ENCODE measurements around the gene NT5C3B.
"Not testable (repeated sequence)": the region's sequence is repeated elsewhere in the genome, so short reads cannot be mapped to it uniquely, and the experiment has no call there.

NT5C3B gene

DNA sequence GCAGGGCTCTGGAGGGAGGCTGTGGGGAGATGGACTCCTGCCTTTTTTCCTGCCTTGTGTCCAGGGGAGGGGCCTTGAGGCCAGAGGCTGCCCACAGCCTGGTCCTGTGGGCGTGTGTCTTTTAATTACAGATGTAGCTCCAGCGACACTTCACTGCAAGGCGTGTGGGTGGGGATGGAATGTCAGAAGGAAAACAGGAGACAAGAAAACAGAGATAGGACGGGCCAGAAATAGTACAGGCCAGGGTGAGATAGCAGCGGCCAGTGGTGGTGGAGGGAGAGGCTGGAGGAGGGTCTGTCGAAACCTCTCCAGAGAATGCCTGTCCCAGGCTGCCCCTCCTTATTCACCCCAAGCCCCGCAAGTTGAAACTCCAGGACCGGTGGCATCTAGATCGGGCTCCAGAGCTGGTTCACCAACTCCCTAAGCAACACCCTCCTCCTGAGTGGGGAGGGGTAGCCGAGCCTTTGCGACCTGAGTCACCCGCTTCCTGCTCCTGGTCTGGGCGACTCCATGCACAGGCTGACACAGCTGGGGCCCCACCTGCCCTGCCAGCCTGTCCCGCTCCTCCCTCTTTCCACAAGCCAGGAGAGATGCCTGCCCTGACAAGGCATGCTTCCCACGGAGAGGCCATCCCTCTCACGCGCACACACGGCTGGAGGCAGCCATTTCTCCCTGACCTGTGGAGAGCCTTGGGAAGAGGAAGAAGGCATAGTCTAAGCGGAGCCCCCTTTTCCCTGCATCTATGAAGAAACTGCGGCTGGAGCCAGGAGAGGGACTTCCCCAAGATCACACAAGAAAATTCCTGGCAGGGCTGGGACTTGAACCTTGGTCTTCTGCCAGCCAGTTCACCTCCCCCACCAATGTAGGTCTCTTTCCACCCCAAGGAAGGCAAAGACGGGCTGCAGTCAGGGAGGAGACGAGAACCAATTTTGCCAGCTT lies 42.9 kb downstream of the NT5C3B start:
- in situ Hi-C loops (cut with MboI; ENCODE audit: low pct_unique_long_range_greater_than_20kb, low sequenced_read_pairs), result no loop called here
- peak; percentile 37 for DNase-seq

DNA sequence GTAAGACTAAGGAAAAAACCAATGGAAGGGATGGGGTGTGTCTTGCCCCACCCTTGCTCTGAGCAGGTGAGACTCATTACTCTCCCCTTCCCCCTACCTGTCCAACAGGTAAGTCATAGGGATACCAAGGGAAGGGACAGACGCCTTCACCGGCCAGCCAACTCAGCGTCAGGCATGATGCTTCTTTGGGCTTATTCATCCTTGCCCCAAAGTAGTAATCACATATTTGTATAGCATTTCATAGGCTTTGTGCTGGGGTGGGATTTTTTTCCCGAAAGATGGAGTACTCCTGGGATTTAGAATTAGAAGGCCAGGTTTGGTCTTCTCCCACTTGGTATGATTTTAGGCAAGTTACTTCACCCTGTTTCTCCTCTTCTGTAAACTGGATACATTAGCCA lies 49.0 kb downstream of the NT5C3B start:
- no peak for DNase-seq
- in situ Hi-C loops (cut with MboI; ENCODE audit: low pct_unique_long_range_greater_than_20kb, low sequenced_read_pairs), result no loop called here

DNA sequence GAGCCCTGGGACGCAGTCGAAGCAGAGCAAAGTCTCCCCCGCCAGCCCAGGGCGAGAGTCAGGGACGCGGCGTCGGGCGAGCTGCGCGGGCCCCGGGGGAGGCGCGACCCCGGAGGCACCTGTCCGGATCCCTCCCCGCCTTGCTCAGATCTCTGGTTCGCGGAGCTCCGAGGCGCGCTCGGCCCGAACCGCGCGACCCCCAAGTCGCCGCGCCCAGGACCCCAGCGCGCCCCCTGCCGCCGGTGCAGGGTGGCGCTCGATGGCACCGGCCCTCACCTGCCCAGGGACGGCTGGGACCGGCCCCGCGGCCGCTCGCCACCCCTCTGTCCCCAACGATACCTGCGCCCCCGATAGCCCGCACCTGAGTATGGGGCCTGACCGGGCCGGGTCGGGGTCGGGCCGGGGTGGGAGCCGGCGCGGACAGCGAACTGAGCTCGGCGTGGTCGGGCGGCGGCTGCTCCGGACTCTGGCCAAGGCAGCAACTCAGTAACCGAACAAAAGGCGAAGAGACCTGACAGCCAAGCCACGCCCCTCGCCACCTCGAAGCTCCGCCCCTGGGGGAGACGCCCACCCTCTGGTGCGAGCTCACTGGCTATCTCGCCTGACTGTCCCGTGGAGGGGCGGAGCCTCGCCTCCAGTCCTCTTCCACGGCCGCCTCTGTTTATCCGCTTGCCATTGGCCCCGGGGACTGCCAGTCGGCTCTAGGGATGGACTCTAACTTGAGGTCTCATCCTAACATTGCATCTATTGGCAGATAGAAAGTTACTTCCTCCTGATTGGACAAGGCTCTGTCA lies 49.6 kb downstream of the NT5C3B start, which contains the start of gene JUP:
TSS of gene JUP (minus strand) at position 485 of the 794 bp plus-strand sequence. CDS start 14,857 bp downstream, outside the sequence.
- in situ Hi-C loops (cut with MboI; ENCODE audit: low pct_unique_long_range_greater_than_20kb, low sequenced_read_pairs), result no loop called here
- DNase-seq, result peak; percentile 99

DNA sequence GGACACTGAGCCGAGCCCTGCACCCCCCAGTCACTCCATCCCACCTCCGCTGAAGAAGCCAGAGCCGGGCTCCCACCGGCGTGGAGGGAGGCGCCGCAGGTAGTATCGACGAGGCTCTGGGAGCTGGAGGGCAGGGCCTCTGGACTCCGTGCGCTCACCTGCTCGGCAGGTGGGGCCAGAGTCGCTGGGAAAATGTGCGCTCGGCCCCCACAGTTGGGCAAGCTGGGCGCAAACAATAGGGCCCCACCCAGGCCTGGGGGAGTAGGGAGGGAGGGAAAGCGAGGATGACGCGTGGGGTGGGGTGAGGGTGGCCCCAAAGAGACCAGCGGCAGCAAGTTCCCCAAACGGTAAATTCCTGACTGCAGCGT lies 50.2 kb downstream of the NT5C3B start:
- in situ Hi-C loops (cut with MboI; ENCODE audit: low pct_unique_long_range_greater_than_20kb, low sequenced_read_pairs), result no loop called here
- peak; percentile 27 for DNase-seq

DNA sequence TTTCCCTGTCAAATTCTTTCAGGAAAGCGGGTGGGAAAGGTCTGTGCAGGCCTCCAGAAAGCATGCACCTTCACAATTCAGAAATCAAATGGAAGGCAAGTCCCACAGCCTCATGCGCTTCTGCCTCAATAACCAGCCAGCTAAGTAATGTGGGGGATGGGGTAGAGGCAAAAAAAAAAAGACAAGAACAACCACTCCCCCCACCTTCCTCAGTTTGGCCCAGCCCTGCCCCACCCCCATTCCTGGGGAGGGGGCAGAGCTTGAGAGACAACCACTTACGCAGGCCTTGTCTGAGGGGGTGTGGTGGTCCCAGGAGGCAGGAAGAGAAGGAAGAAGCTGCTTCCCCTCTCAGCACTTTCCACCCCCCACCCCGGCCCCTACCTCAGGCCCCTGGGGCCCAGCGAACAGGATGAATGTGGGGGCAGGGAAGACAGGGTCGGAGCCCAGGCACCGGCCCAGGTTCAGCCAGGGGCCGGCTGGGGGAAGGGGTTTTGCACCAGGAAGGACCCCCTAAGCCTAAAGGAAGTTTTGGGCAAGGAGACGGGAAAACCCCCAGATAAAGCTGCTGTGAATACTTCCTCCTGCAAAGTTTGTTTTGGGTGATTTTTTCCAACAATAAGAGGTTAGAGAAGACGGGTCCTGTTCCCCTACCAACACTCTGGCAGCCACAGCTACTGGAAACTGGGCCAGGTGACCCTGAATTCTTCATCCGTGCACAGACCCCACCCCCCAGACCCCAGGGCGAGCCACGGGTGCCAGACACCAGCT lies 50.8 kb downstream of the NT5C3B start:
- in situ Hi-C loops (cut with MboI; ENCODE audit: low pct_unique_long_range_greater_than_20kb, low sequenced_read_pairs), result no loop called here
- DNase-seq, result peak; percentile 96

DNA sequence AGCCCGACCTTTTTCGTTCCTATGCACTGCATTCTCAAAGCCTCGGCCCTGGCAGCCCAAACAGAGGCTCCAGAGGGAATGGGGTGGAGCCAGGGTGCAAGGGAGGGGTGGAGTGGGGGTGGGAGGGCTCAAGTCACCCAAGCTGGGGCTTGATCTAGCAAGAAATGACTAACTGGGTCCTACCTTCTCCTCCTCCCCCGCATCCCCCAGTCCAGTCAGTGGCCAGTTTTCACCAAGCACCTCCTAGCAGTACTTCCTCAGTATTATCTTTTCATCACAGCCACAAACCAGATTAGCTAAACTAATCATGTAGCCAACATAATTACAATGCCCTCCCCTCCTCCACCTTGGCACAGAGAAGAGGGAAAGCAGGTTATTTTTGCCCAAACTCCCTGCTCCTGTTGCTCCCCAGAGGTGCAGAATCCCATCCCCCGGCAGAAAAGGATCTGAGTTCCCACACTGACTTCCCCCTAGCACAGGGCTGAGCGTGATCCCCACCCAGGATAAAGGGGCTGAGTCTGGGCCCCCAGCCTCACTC lies 51.8 kb downstream of the NT5C3B start:
- peak; percentile 93 for DNase-seq
- in situ Hi-C loops (cut with MboI; ENCODE audit: low pct_unique_long_range_greater_than_20kb, low sequenced_read_pairs), result no loop called here

DNA sequence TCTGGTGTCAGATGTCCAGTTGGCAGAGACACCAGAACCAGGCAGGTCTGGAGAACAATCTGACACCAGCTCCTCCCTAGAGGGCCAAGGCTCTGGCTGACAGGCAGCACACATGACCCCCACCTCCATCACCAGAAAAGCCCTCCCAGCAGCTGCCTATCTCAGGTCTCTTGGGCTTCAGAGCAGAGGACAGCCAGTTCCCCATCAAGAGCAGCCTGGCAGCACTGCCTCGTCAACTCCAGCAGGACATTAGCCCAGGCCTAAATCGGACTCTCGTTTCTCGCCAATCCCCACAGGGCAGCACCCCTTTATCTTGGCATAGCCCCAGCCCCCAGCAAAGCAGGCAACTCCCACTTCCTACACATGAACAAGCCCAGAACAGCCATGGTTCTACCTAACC lies 53.9 kb downstream of the NT5C3B start:
- DNase-seq, result no peak
- in situ Hi-C loops (cut with MboI; ENCODE audit: low pct_unique_long_range_greater_than_20kb, low sequenced_read_pairs), result no loop called here

DNA sequence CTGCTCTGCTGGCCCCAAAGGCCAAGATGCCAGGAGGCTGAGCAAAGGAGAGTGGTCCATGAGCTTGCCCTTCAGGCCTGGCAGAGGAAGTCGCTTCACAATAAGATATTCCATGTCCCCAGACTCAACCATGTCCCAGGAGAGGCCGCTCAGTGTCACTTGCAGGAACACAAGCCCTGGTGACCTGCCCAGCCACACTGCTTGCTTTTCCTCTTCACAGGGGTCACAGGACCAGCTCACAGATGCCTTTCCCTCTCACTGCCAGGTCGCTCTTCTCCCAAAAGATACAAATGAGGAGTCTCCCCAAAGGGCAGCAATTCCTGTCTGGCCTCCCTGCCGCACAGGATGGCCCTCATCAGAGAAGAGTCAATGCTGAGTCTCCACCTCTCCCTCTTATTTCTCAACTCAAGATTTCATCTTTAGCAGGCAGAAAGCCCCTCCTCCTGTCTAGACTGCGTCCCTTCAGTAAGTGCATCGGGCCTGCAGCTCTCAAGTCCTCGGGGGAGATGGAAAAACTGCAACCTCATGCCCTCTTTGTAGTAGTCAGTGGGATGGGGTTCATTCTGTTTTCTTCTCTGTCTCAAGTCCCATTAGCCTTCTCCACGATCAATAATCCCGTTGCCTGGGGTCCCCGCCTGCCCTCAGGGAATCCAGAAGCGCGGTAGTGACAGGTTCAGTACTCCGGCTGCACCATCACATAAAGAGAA lies 54.5 kb downstream of the NT5C3B start:
- in situ Hi-C loops (cut with MboI; ENCODE audit: low pct_unique_long_range_greater_than_20kb, low sequenced_read_pairs), result no loop called here
- DNase-seq, result no peak

DNA sequence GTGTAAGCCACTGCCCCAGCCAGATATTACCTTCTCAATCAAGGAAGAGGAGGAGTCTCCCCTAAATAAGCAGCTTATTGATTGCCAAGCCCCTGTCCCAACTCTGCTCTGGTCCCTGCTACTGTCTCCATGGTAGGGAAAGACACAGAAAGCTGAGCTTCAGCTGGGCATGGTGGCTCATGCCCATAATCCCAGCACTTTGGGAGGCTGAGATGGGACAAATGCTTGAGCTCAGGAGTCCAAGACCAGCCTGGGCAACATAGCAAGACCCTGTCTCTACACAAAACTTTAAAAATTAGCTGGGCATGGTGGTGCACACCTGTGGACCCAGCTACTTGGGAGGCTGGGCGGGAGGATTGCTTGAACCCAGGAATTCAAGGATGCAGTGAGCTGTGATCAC lies 56.1 kb downstream of the NT5C3B start:
- no peak for DNase-seq
- in situ Hi-C loops (cut with MboI; ENCODE audit: low pct_unique_long_range_greater_than_20kb, low sequenced_read_pairs), result no loop called here

DNA sequence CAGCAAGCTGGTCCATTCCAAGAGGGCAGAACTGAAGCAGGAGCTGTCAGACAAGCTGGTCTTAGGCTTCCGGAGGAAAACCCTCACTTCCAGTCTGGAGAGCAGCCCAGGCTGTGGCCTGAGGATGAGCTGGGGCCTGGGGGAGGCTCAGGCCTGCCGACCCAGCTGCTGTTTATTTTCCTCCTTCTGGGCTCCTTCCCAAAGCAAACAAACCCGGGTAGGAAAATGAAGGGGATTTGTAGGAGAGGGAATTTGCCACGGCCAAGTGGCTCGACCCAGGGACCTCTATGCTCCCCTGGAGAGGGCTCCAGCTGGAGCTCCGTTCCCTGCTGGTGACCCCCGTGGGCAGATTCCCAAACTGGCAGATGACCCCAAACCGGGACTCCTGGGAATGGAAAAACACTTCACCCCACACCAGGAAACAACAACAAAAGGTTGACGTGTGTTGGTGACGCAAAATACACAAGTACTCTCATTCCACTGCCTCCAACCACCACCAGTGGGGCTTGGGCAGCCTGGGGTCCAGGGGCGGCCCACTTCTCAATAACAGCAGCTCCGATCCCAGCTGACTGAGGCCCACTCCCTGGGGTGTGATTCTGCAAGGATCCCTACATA lies 58.4 kb downstream of the NT5C3B start:
- in situ Hi-C loops (cut with MboI; ENCODE audit: low pct_unique_long_range_greater_than_20kb, low sequenced_read_pairs), result no loop called here
- DNase-seq, result peak; percentile 31

DNA sequence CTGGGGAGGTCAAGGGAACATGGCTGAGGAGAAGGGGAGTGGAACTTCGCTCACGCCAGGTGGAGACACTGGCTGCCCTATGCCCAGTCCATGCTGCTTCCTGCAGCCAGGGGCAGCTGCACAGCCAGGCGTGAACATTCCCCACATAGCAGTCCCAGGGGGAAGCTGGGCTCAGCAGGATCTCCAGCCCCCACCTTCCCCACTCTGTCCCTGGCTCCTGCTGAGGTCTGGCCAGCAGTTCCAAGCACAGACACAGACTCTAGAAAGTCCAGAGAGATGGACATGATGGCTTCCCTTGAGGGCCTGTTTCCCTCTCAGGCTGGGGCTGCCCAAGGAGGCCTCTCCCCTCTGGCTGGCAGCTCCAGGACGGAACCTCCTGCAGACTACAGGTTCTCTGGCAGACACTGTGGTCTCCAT lies 58.9 kb downstream of the NT5C3B start:
- DNase-seq, result no peak
- in situ Hi-C loops (cut with MboI; ENCODE audit: low pct_unique_long_range_greater_than_20kb, low sequenced_read_pairs), result no loop called here

DNA sequence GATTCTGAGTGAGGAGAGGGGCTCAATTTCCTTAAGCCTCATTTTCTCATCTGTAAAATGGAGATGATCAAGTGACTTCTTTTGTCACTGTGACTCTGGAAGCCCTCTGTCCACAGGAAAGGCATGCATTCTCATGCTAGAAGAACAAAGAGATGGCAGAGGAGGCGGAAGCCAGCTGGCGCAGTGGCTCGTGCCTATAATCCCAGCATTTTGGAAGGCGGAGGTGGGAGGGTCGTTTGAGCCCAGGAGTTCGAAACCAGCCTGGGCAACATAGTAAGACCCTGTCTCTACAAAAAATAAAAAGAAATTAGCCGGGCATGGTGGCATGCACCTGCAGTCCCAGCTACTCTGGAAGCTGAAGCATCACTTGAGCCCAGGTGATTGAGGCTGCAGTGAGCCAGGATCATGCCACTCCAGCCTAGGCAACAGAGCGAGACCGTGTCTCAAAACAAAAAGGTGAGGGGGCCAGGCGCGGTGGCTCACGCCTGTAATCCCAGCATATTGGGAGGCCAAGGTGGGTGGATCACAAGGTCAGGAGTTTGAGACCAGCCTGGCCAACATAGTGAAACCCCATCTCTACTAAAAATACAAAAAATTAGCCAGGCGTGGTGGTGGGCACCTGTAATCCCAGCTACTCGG lies 59.7 kb downstream of the NT5C3B start:
- in situ Hi-C loops (cut with MboI; ENCODE audit: low pct_unique_long_range_greater_than_20kb, low sequenced_read_pairs); DNase-seq: not testable (repeated sequence)

DNA sequence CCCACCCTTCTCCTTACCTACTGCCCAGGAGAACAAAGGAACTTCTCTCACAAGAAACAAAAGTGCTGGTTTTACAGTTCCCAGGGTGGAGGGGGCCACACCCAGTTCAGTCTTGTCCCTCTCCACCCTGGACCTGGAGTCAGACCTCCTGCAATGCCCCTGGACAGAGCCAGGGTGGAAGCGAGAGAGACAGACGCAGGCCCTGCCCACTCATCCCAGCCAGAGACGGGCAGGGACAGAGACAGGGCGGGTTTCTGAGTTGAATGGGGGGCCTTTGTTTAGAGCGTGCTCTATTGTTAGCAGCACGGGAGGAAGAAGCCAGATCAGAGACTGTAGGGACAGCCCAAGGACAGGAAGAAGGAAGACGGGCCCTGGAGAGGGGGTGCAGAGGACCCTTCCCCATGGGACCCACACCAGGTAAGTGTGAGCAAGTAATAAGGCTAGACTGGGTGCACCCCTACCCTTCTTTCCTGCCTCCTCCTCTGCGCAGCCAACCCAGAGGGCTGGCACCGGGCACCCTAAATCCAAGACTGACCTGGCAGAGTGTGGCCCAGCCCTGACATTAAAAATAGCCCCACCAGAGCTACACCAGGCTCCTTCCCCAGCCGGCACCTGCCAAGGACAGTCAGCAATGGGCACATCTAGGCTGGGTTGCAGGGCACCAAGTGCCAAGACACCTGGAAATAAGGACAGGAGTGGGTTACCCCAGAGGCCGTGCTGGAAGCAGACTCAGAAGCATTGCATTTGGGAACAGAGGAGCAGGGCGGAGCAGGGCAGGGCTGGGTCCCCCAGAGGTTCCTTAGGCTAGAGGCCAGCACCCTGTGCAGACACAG lies 60.4 kb downstream of the NT5C3B start:
- no peak for DNase-seq
- in situ Hi-C loops (cut with MboI; ENCODE audit: low pct_unique_long_range_greater_than_20kb, low sequenced_read_pairs), result no loop called here
